Naive thymus-derived CD4-positive, alpha-beta T cell (primary cell): Measurements from ENCODE around the gene OR51G2. TPM values are rescaled to one million over a fixed set of nuclear protein-coding genes. Genes with fewer than 3 reads are reported as not detected.

ENCODE experiments used
- ATAC-seq: fragments of 150-1000 bp; cut with Tn5 transposase; 2 replicates; pipeline ENCODE4 v1.10.0; 2021; ENCODE audit warnings: mild to moderate bottlenecking, moderate library complexity
- CTCF ChIA-PET: fragments of 350-600 bp; sonication (Branson Sonifier 250); formaldehyde crosslinking; loops from one replicate; lab custom pipeline; 2021; ENCODE audit warnings: antibody characterized with exemption; lab: Charles Lee
- POLR2A ChIA-PET: fragments of 350-600 bp; sonication (Branson Sonifier 250); formaldehyde crosslinking; loops from one replicate; lab custom pipeline; 2021; ENCODE audit warnings: antibody characterized with exemption, inconsistent platforms; lab: Charles Lee
- DNase-seq, 9 donors: peaks; one replicate each; pipeline versions ENCODE4 v3.0.0 to v3.0.0-alpha.2; 2020 to 2022; ENCODE audit warnings: mixed read lengths in 1 of 9
- H3K27ac ChIP-seq: one replicate; pipeline ENCODE4 v1.7.0; 2013; ENCODE audit warnings: mild to moderate bottlenecking, low read depth, low read length, moderate library complexity
- H3K27me3 ChIP-seq, 2 donors: one replicate each; pipeline ENCODE4 v1.7.0; 2013; ENCODE audit warnings: low read length in 2 of 2, mild to moderate bottlenecking in 2 of 2, moderate library complexity in 2 of 2; ENCODE audit not compliant: control insufficient read depth in 2 of 2, insufficient read depth in 2 of 2
- H3K36me3 ChIP-seq, 3 experiments: 1 replicate in 2 of 3; 2 replicates in 1 of 3; pipeline ENCODE4 v1.7.0; 2013; ENCODE audit warnings: low read length in 3 of 3, mild to moderate bottlenecking in 3 of 3, moderate library complexity in 1 of 3; ENCODE audit not compliant: insufficient read depth in 3 of 3, control insufficient read depth in 2 of 3
- H3K4me1 ChIP-seq, 2 donors: one replicate each; pipeline ENCODE4 v1.7.0; 2013; ENCODE audit warnings: low read length in 2 of 2, mild to moderate bottlenecking in 2 of 2, moderate library complexity in 1 of 2; ENCODE audit not compliant: control insufficient read depth in 2 of 2, insufficient read depth in 2 of 2
- H3K4me3 ChIP-seq: 2 replicates; pipeline ENCODE4 v1.7.0; 2013; ENCODE audit warnings: mild to moderate bottlenecking, low read length
- H3K9me3 ChIP-seq, 3 experiments: 1 replicate in 2 of 3; 2 replicates in 1 of 3; pipeline ENCODE4 v1.7.0; 2013; ENCODE audit warnings: low read length in 3 of 3; ENCODE audit not compliant: control insufficient read depth in 2 of 3
- H3K27ac Mint-ChIP-seq, 9 donors: one replicate each; pipeline ENCODE4 v1.8.0; 2020 to 2022; ENCODE audit warnings: mixed read lengths in 9 of 9, mild to moderate bottlenecking in 8 of 9, moderate library complexity in 5 of 9, inconsistent platforms in 2 of 9
- H3K27me3 Mint-ChIP-seq, 5 donors: one replicate each; pipeline ENCODE4 v1.8.0; 2021 to 2022; ENCODE audit warnings: mixed read lengths in 5 of 5, mild to moderate bottlenecking in 1 of 5
- H3K36me3 Mint-ChIP-seq, 5 donors: one replicate each; pipeline ENCODE4 v1.8.0; 2020 to 2022; ENCODE audit warnings: mixed read lengths in 5 of 5, mild to moderate bottlenecking in 3 of 5, inconsistent platforms in 1 of 5
- H3K4me1 Mint-ChIP-seq, 7 donors: one replicate each; pipeline ENCODE4 v1.8.0; 2020 to 2022; ENCODE audit warnings: mixed read lengths in 7 of 7, mild to moderate bottlenecking in 3 of 7, inconsistent platforms in 1 of 7
- H3K4me3 Mint-ChIP-seq, 10 donors: one replicate each; pipeline ENCODE4 v1.8.0; 2020 to 2022; ENCODE audit warnings: mild to moderate bottlenecking in 10 of 10, mixed read lengths in 10 of 10, moderate library complexity in 6 of 10, inconsistent platforms in 2 of 10
- H3K9me3 Mint-ChIP-seq, 11 donors: one replicate each; pipeline ENCODE4 v1.8.0; 2020 to 2022; ENCODE audit warnings: mixed read lengths in 11 of 11, mild to moderate bottlenecking in 4 of 11, inconsistent platforms in 1 of 11, moderate library complexity in 1 of 11
- intact Hi-C, 2 donors: fragments of 100-400 bp; cut with micrococcal nuclease; formaldehyde crosslinking; loops; one replicate each; pipeline ENCODE4 v1.15.1; 2023
- polyA plus RNA-seq, 2 donors: library from polyadenylated mRNA; unstranded; fragments of 300-500 nt; fragmentation: Illumina TruSeq; gene quantifications; one replicate each; pipeline ENCODE4 v1.2.3, GENCODE V29; 2021
- total RNA-seq, 6 experiments: library from RNA in 5 of 6; stranded (reverse) in 5 of 6; gene quantifications; 1 replicate in 5 of 6; 2 replicates in 1 of 6; pipeline ENCODE4 v1.2.3 and lab custom pipeline; 2021 to 2026

OR51G2 gene
- total and polyA plus RNA-seq, 7 experiments from 2014 or later, result not detected

DNA sequence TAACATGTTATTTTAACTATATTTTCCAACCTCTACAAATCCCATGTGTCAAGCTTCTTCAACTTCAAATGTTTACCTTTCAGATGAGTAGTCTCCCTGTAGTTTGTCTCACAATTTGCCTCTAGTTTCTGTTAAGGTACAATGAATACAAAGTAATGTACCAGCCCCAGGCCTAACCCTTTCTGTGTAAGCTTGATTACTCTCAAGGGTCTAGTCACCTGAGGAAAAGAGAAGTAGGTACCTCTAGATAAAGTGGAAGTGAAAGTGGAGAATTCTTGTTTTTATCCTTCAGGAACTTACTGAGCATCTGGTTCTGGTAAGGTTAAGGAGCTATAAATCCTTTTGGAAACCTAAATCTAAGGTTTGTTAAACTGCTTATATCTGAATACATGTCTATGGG is 15.7 kb downstream of the OR51G2 start, which contains the start of gene OR51A7:
Gene OR51A7, plus strand, starts transcription at position 300 of the 400 bp plus-strand sequence. CDS start 3,587 bp downstream, outside the sequence.
- Histone ChIP-seq H3K27me3 (no peaks in the 10 kb centered on the region), H3K36me3 (no peaks in the 10 kb centered on the region), H3K4me3 (no peak within 1 kb of the TSS), H3K27ac (no peak within 1 kb of the TSS), H3K4me1 (no peaks in the 10 kb centered on the region), H3K9me3 (no peaks in the 10 kb centered on the region)
- Mint-ChIP-seq H3K4me1 (no peaks in the 10 kb centered on the region), H3K27me3 (peaks cover 0 to 10% (median 6%) of the 10 kb centered on the region in 5 donors), H3K4me3 (no peak within 1 kb of the TSS), H3K27ac (no peak within 1 kb of the TSS), H3K9me3 (peaks cover 0 to 2% (median 0%) of the 10 kb centered on the region in 11 donors), H3K36me3 (no peaks in the 10 kb centered on the region)
- ChIA-PET POLR2A (interaction anchor here (0.6 kb wide), 1 partner anchor 295 kb away, joined by 3 read pairs; no protein-coding TSS in a partner anchor), CTCF (no interaction called here)
- intact Hi-C loops, result no loop called here
- DNase-seq (no peak), ATAC-seq (no peak)

DNA sequence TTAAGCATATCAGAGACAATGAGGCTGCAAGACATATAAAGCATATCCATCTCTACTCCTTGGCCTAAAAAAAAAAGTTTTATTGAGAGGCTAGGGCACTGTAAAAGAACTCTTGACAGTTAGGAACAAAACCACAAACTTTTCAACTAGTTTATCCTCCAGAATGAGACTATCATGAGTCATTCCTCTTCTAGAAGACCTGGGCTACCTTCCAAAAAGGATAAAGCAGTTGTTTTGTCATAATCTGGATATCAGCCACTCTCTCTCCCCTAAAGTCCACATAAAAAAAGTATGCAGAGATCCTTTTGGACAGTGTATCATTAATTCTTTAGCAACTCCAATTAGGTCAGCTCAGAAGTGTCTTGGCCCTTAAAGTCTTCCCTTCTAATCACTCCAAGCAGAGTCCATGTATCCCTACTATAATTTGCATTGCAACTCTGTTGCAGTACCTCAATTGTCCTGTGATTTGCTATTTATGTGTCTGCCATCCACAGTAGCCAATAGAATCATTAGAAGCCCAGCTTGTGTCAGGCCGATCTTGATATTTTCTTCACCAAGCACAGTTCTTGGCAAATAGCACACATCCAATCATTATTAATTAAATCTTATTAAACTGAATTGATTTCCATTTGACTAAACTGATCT is 27.0 kb downstream of the OR51G2 start:
- no peaks in the 10 kb centered on the region for H3K4me1 ChIP-seq
- no peaks in the 10 kb centered on the region for H3K36me3 Mint-ChIP-seq
- H3K4me3 Mint-ChIP-seq, result no peak overlapping the region
- H3K27me3 ChIP-seq, result no peaks in the 10 kb centered on the region
- ChIA-PET CTCF (no interaction called here), POLR2A (no interaction called here)
- H3K27ac ChIP-seq, result no peak overlapping the region
- H3K4me3 ChIP-seq, result no peak overlapping the region
- peaks cover 0 to 12% (median 0%) of the 10 kb centered on the region in 5 donors for H3K27me3 Mint-ChIP-seq
- H3K36me3 ChIP-seq, result no peaks in the 10 kb centered on the region
- ATAC-seq, result no peak
- no peaks in the 10 kb centered on the region for H3K4me1 Mint-ChIP-seq
- intact Hi-C loops, result no loop called here
- H3K9me3 Mint-ChIP-seq, result peaks cover 0 to 6% (median 0%) of the 10 kb centered on the region in 11 donors
- no peak for DNase-seq
- no peak overlapping the region for H3K27ac Mint-ChIP-seq
- H3K9me3 ChIP-seq, result no peaks in the 10 kb centered on the region

DNA sequence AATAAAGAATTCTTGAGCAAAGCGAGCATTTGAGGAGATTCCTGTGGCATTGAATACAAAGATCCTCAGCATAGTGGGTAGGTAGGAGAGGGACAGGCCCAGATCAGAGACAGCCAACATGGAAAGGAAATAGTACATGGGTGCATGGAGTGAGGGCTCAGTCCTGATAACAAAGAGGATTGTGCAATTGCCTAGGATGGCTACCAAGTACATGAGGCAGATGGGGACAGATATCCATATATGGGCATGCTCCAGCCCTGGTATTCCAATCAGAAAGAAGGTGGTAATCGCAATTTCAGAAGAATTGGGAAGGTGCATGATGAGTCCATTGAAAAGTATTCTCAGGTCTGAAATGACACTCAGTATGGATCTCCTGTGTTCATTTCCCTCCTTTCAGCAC is 28.9 kb downstream of the OR51G2 start:
- ChIA-PET POLR2A (no interaction called here), CTCF (no interaction called here)
- Histone ChIP-seq H3K27me3 (no peaks in the 10 kb centered on the region), H3K36me3 (no peaks in the 10 kb centered on the region), H3K4me3 (no peak overlapping the region), H3K9me3 (no peaks in the 10 kb centered on the region), H3K4me1 (no peaks in the 10 kb centered on the region), H3K27ac (no peak overlapping the region)
- Mint-ChIP-seq H3K4me3 (no peak overlapping the region), H3K9me3 (peaks cover 0 to 6% (median 0%) of the 10 kb centered on the region in 11 donors), H3K4me1 (no peaks in the 10 kb centered on the region), H3K36me3 (no peaks in the 10 kb centered on the region), H3K27ac (no peak overlapping the region), H3K27me3 (peaks cover 0 to 6% (median 0%) of the 10 kb centered on the region in 5 donors)
- no peak for DNase-seq
- intact Hi-C loops, result no loop called here
- ATAC-seq, result no peak

DNA sequence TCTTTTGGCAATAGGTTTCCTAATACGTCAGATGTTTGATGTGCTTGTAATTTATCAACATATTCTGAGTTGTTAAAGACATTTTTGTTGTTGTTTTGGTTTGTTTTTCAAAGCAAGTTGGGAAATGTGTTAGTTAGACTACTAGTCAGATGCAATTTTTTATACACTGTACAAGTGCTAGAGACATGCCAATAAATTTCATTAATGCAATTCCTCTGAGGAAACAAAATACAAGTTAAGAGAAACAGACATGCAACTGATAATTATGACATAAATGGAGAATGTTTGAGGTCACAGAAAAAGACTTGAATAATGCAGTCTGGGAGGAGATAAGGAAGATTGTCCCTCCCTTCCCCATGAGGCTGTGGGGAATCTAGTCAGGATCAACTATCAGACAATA is 31.6 kb downstream of the OR51G2 start:
- Mint-ChIP-seq H3K9me3 (peaks cover 0 to 6% (median 0%) of the 10 kb centered on the region in 11 donors), H3K27ac (no peak overlapping the region), H3K4me1 (no peaks in the 10 kb centered on the region), H3K27me3 (peaks cover 0 to 6% (median 0%) of the 10 kb centered on the region in 5 donors), H3K4me3 (no peak overlapping the region), H3K36me3 (no peaks in the 10 kb centered on the region)
- ATAC-seq (no peak), DNase-seq (no peak)
- POLR2A ChIA-PET, result no interaction called here
- Histone ChIP-seq H3K27ac (no peak overlapping the region), H3K36me3 (no peaks in the 10 kb centered on the region), H3K9me3 (no peaks in the 10 kb centered on the region), H3K4me3 (no peak overlapping the region), H3K27me3 (no peaks in the 10 kb centered on the region), H3K4me1 (no peaks in the 10 kb centered on the region)
- CTCF ChIA-PET, result no interaction called here
- intact Hi-C loops, result no loop called here

DNA sequence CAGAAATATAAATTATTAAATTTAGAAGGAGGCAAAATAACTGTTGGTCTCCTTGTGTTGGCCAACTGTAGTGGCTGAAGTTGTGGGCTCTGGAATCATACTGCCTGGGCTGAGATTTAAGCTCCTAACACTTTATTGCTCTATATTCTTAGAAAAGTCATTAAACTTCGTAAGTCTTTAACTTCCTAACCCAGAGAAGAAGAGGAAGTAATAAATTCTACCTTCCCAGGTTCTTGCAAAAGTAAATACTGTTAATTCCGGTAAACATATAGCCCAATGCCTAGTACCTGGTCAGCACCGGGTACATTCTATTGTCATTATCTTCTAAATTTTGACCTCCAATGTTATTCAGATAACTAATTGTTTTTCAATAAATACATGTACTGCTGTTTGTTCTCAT is 33.0 kb downstream of the OR51G2 start:
- ATAC-seq (no peak), DNase-seq (no peak)
- POLR2A ChIA-PET, result no interaction called here

DNA sequence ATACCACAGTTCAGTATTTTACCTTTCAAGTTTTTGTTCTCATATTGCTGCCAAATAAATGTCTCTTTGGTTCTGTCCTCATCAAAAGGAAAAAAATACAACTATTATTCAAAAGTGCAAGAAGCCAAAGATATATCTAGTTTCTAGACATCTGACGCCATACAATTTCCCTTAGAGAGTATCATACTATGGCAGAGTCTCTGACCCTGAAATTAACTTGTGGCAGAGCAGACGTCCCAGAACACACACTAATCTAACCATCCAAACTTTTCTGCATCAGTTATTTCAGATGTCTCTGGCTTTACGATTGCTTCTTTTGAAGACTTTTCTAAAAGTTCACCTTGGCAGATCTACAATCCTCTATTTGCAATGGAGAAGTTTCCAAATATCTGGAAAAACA is 34.8 kb downstream of the OR51G2 start:
- Histone ChIP-seq H3K9me3 (no peaks in the 10 kb centered on the region), H3K27me3 (no peaks in the 10 kb centered on the region), H3K36me3 (no peaks in the 10 kb centered on the region), H3K4me1 (no peaks in the 10 kb centered on the region), H3K4me3 (no peak overlapping the region), H3K27ac (no peak overlapping the region)
- intact Hi-C loops, result no loop called here
- Mint-ChIP-seq H3K9me3 (peaks cover 0 to 4% (median 0%) of the 10 kb centered on the region in 11 donors), H3K36me3 (no peaks in the 10 kb centered on the region), H3K27ac (no peak overlapping the region), H3K4me3 (no peak overlapping the region), H3K27me3 (peaks cover 0 to 13% (median 8%) of the 10 kb centered on the region in 5 donors), H3K4me1 (no peaks in the 10 kb centered on the region)
- POLR2A ChIA-PET, result no interaction called here
- CTCF ChIA-PET, result no interaction called here
- ATAC-seq, result no peak
- no peak for DNase-seq

More for the DNA sequence above, 33.0 kb downstream of the OR51G2 start:
- peaks cover 0 to 6% (median 0%) of the 10 kb centered on the region in 11 donors for H3K9me3 Mint-ChIP-seq
- no peak overlapping the region for H3K27ac ChIP-seq
- H3K4me3 ChIP-seq, result no peak overlapping the region
- H3K36me3 ChIP-seq, result no peaks in the 10 kb centered on the region
- H3K9me3 ChIP-seq, result no peaks in the 10 kb centered on the region
- H3K4me1 Mint-ChIP-seq, result no peaks in the 10 kb centered on the region
- H3K4me1 ChIP-seq, result no peaks in the 10 kb centered on the region
- H3K27me3 Mint-ChIP-seq, result peaks cover 0 to 6% (median 0%) of the 10 kb centered on the region in 5 donors
- H3K27ac Mint-ChIP-seq, result no peak overlapping the region
- H3K36me3 Mint-ChIP-seq, result no peaks in the 10 kb centered on the region
- no peaks in the 10 kb centered on the region for H3K27me3 ChIP-seq
- CTCF ChIA-PET, result no interaction called here
- intact Hi-C loops, result no loop called here
- no peak overlapping the region for H3K4me3 Mint-ChIP-seq

DNA sequence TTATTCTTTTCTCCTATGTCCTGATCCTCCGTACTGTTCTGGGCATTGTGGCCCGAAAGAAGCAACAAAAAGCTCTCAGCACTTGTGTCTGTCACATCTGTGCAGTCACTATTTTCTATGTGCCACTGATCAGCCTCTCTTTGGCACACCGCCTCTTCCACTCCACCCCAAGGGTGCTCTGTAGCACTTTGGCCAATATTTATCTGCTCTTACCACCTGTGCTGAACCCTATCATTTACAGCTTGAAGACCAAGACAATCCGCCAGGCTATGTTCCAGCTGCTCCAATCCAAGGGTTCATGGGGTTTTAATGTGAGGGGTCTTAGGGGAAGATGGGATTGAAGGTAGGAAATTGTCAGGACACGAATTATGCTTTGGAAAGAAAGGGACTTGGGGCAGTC is 36.6 kb downstream of the OR51G2 start:
- peaks cover 0 to 19% (median 14%) of the 10 kb centered on the region in 5 donors for H3K27me3 Mint-ChIP-seq
- ChIA-PET POLR2A (no interaction called here), CTCF (no interaction called here)
- intact Hi-C loops, result no loop called here
- H3K36me3 Mint-ChIP-seq, result no peaks in the 10 kb centered on the region
- no peak overlapping the region for H3K4me3 Mint-ChIP-seq
- no peak overlapping the region for H3K27ac Mint-ChIP-seq
- no peaks in the 10 kb centered on the region for H3K4me1 Mint-ChIP-seq
- H3K9me3 ChIP-seq, result no peaks in the 10 kb centered on the region
- no peaks in the 10 kb centered on the region for H3K36me3 ChIP-seq
- H3K4me3 ChIP-seq, result no peak overlapping the region
- DNase-seq (no peak), ATAC-seq (no peak)
- H3K27ac ChIP-seq, result no peak overlapping the region
- no peaks in the 10 kb centered on the region for H3K27me3 ChIP-seq
- H3K4me1 ChIP-seq, result no peaks in the 10 kb centered on the region
- peaks cover 0 to 7% (median 0%) of the 10 kb centered on the region in 11 donors for H3K9me3 Mint-ChIP-seq
